Parathyroid adenoma (tissue), 2 donors: ENCODE data around the gene PIEZO1.

Experiments
- H2AFZ ChIP-seq: fragments of 300-600 bp; sonication (generic); one replicate; pipeline ENCODE4 v1.7.0; 2017; ENCODE audit warnings: antibody characterized with exemption, mild to moderate bottlenecking
- H3K27ac ChIP-seq: fragments of 300-600 bp; sonication (generic); one replicate; pipeline ENCODE4 v1.7.0; 2017
- H3K27me3 ChIP-seq: fragments of 300-600 bp; sonication (generic); one replicate; pipeline ENCODE4 v1.7.0; 2017; ENCODE audit warnings: low read length; ENCODE audit not compliant: control insufficient read depth, insufficient read depth
- H3K36me3 ChIP-seq: fragments of 300-600 bp; sonication (generic); one replicate; pipeline ENCODE4 v1.7.0; 2017; ENCODE audit warnings: low read length; ENCODE audit not compliant: control insufficient read depth, insufficient read depth
- H3K4me1 ChIP-seq: fragments of 300-600 bp; sonication (generic); one replicate; pipeline ENCODE4 v1.7.0; 2017; ENCODE audit warnings: control low read depth
- H3K4me2 ChIP-seq: fragments of 300-600 bp; sonication (generic); one replicate; pipeline ENCODE4 v1.7.0; 2017; ENCODE audit warnings: low read length
- H3K4me3 ChIP-seq: fragments of 300-600 bp; sonication (generic); one replicate; pipeline ENCODE4 v1.7.0; 2017; ENCODE audit warnings: low read depth, low read length
- H3K79me2 ChIP-seq: fragments of 300-600 bp; sonication (generic); one replicate; pipeline ENCODE4 v1.7.0; 2017; ENCODE audit warnings: control low read depth
- H3K9ac ChIP-seq: fragments of 300-600 bp; sonication (generic); one replicate; pipeline ENCODE4 v1.7.0; 2017; ENCODE audit warnings: mild to moderate bottlenecking
- H3K9me3 ChIP-seq: fragments of 300-600 bp; sonication (generic); one replicate; pipeline ENCODE4 v1.7.0; 2017; ENCODE audit warnings: low read length; ENCODE audit not compliant: control insufficient read depth
- TF ChIP-seq, protein P1 (sequence below): fragments of 300-600 bp; sonication (generic); IDR thresholded peaks from one replicate; pipeline ENCODE4 v1.7.0; 2017; ENCODE audit warnings: antibody characterized with exemption, mild to moderate bottlenecking
- donor health status: primary hyperparathyroidism.

Gene PIEZO1

GRCh38 chr16:88819126-88819525, 34.1 kb upstream of the PIEZO1 start:
- Histone ChIP-seq H2AFZ (no peak overlapping the region), H3K4me3 (no peak overlapping the region), H3K36me3 (no peaks in the 10 kb centered on the region), H3K79me2 (no peaks in the 10 kb centered on the region), H3K9ac (no peak overlapping the region), H3K27ac (no peak overlapping the region), H3K27me3 (no peaks in the 10 kb centered on the region), H3K4me1 (no peaks in the 10 kb centered on the region), H3K4me2 (no peak overlapping the region), H3K9me3 (no peaks in the 10 kb centered on the region)
- TF ChIP-seq, protein P1, sequence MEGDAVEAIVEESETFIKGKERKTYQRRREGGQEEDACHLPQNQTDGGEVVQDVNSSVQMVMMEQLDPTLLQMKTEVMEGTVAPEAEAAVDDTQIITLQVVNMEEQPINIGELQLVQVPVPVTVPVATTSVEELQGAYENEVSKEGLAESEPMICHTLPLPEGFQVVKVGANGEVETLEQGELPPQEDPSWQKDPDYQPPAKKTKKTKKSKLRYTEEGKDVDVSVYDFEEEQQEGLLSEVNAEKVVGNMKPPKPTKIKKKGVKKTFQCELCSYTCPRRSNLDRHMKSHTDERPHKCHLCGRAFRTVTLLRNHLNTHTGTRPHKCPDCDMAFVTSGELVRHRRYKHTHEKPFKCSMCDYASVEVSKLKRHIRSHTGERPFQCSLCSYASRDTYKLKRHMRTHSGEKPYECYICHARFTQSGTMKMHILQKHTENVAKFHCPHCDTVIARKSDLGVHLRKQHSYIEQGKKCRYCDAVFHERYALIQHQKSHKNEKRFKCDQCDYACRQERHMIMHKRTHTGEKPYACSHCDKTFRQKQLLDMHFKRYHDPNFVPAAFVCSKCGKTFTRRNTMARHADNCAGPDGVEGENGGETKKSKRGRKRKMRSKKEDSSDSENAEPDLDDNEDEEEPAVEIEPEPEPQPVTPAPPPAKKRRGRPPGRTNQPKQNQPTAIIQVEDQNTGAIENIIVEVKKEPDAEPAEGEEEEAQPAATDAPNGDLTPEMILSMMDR = no peak

- Histone ChIP-seq H3K27me3 (no peaks in the 10 kb centered on the region), H3K9me3 (no peaks in the 10 kb centered on the region), H3K27ac (no peak overlapping the region), H3K4me2 (no peak overlapping the region), H3K36me3 (no peaks in the 10 kb centered on the region), H3K9ac (no peak overlapping the region), H3K79me2 (no peaks in the 10 kb centered on the region), H2AFZ (no peak overlapping the region), H3K4me1 (no peaks in the 10 kb centered on the region), H3K4me3 (no peak overlapping the region)
- TF ChIP-seq, protein P1 = no peak
These were observed 33.5 kb upstream of the PIEZO1 start for GRCh38 chr16:88818575-88818874.

DNA sequence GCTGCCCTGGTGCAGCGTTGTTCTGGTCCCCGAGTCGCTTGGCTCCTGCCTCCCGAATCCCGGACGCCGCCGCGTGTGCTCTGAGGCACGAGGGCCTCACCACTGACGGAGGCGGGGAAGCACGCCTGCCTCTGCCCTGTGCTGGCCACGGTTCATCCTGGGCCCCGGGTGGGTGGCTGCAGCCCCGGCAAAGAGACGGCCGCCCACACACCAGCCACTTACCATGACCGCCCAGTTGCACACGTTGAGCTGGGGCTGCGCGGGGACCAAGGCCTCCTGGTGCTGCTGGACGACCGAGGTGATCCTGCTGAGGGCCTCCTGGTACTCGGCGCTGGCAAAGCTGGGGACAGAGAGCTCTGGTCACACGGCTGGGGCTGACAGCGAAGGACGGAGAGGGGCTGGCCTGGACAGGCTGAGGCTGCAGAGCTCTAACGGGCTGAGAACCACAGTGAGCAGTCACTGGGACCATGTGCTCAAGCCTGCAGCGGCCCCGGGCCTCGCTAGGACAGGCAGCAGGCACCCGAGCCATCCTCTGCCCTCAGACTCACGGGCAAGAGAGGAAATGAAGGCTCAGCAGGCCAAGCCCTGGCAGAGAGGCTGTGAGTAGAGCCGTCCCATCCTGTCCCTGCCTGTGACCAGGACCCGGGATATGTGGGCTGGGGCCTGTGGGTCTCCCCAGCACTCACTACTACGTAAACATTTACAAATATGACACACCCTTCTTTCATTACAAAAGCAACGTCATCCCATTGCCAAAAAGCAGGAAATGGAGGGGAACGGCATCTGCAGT, 33.0 kb upstream of the PIEZO1 start:
- Histone ChIP-seq H3K9ac (no peak overlapping the region), H3K4me1 (no peaks in the 10 kb centered on the region), H3K9me3 (no peaks in the 10 kb centered on the region), H3K27me3 (no peaks in the 10 kb centered on the region), H3K36me3 (no peaks in the 10 kb centered on the region), H3K79me2 (no peaks in the 10 kb centered on the region), H3K4me3 (no peak overlapping the region), H3K4me2 (no peak overlapping the region), H2AFZ (no peak overlapping the region), H3K27ac (no peak overlapping the region)
- TF ChIP-seq, protein P1 = no peak

GRCh38 chr16:88816736-88817535, 31.9 kb upstream of the PIEZO1 start:
- Histone ChIP-seq H3K79me2 (no peaks in the 10 kb centered on the region), H2AFZ (no peak overlapping the region), H3K4me2 (no peak overlapping the region), H3K9me3 (no peaks in the 10 kb centered on the region), H3K27ac (no peak overlapping the region), H3K36me3 (no peaks in the 10 kb centered on the region), H3K27me3 (no peaks in the 10 kb centered on the region), H3K9ac (no peak overlapping the region), H3K4me3 (no peak overlapping the region), H3K4me1 (no peaks in the 10 kb centered on the region)
- TF ChIP-seq, protein P1 = no peak
